Measurements from ENCODE around the gene CDC14A. TPM values are rescaled to one million over a fixed set of nuclear protein-coding genes. Genes with fewer than 3 reads are reported as not detected.

CDC14A gene
- total and polyA plus RNA-seq, 11 donors, result 1.7 to 8.8 (median 3.5) TPM

DNA sequence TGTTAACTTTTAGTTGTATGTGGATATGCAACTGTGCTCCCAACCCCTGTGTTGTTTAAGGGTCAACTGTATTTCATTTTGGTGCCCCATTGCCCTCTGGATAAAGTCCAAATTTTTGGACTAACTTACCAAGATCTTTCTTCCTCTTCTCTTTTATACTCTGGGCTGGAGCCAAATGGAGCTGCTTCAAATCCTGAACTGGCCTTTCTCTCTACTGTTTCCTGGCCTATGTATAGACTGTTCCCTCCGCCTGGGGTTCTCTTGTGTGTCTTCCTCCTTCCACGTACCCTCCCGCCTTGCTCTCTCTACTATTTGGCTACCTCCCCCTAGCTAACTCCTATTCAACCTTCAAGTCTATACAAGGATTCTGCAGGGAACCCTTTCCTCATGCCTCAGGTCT is 8.4 kb upstream of the CDC14A start:
- H3K36me3 ChIP-seq, result no peaks in the 10 kb centered on the region
- ATAC-seq, result no peak
- WGBS, 4 donors, result 48 to 61% (median 58%) methylated on average over 3 of the region's 3 CpGs

DNA sequence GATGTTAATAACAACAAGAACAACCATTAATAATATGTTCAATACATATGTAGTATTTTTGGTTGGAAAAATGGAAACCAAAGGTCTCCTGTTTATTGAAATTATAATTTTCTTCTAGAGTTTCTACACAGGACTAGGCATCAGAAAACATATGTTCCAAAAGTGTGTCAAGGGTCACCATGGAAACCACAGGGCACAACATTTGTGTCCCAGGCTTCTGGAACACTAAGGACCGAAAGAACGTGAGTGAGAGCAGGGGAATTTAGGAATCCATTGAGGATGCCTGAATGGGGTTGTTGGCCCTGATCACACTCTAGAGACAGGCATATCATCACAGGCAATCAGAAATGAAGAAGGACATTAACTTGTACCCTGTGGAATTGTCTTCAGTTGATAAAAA is 7.5 kb upstream of the CDC14A start:
- H3K9me3 ChIP-seq, result no peaks in the 10 kb centered on the region
- no peak for TF ChIP-seq POLR2A (IDR thresholded peaks at IDR 0.05)
- TF ChIP-seq, protein P1, sequence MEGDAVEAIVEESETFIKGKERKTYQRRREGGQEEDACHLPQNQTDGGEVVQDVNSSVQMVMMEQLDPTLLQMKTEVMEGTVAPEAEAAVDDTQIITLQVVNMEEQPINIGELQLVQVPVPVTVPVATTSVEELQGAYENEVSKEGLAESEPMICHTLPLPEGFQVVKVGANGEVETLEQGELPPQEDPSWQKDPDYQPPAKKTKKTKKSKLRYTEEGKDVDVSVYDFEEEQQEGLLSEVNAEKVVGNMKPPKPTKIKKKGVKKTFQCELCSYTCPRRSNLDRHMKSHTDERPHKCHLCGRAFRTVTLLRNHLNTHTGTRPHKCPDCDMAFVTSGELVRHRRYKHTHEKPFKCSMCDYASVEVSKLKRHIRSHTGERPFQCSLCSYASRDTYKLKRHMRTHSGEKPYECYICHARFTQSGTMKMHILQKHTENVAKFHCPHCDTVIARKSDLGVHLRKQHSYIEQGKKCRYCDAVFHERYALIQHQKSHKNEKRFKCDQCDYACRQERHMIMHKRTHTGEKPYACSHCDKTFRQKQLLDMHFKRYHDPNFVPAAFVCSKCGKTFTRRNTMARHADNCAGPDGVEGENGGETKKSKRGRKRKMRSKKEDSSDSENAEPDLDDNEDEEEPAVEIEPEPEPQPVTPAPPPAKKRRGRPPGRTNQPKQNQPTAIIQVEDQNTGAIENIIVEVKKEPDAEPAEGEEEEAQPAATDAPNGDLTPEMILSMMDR (IDR thresholded peaks at IDR 0.05), result no peak
- ATAC-seq (no peak), DNase-seq (no peak)
- no peak overlapping the region for H3K4me3 ChIP-seq
- WGBS, 4 donors, result 74 to 86% (median 83%) methylated on average over 2 of the region's 2 CpGs
- H3K27ac ChIP-seq, result no peak overlapping the region
- H3K4me1 ChIP-seq, result peaks cover 0 to 9% (median 0%) of the 10 kb centered on the region in 12 donors
- no peaks in the 10 kb centered on the region for H3K36me3 ChIP-seq
- H3K27me3 ChIP-seq, result no peaks in the 10 kb centered on the region
- intact Hi-C loops (cut with DNase I), result loop anchor here in 1 of 10 donors (10.0 kb wide), 1 partner anchor 210 kb away; the partner anchor contains the start of genes SASS6 and TRMT13

More for the DNA sequence above, 8.4 kb upstream of the CDC14A start:
- Histone ChIP-seq H3K4me3 (no peak overlapping the region), H3K9me3 (no peaks in the 10 kb centered on the region), H3K27me3 (no peaks in the 10 kb centered on the region), H3K4me1 (peaks cover 0 to 9% (median 0%) of the 10 kb centered on the region in 12 donors), H3K27ac (no peak overlapping the region)
- no peak for TF ChIP-seq POLR2A (IDR thresholded peaks at IDR 0.05)
- TF ChIP-seq, protein P1 (IDR thresholded peaks at IDR 0.05), result no peak
- intact Hi-C loops (cut with DNase I), result loop anchor here in 1 of 10 donors (10.0 kb wide), 1 partner anchor 209 kb away; the partner anchor contains the start of genes SASS6 and TRMT13
- DNase-seq, result no peak

DNA sequence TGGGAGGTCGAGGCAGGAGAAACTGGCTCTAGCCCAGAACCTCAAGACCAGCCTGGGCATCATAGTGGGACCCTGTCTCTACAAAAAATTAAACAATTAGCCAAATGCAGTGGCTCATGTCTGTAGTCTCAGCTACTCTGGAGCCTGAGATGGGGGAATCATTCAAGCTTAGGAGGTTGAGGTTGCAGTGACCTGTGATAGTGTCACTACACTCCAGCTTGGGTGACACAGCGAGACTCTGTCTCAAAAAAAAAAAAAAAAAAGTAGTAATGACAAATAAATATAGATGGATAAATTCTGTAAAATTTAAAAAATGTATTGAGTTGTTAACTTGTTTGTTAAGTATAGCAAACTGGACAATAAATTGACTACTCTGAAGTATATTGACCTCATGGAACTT is 5.9 kb upstream of the CDC14A start:
- ATAC-seq (no peak), DNase-seq (no peak)
- Histone ChIP-seq H3K4me3 (no peak overlapping the region), H3K36me3 (no peaks in the 10 kb centered on the region), H3K27ac (no peak overlapping the region), H3K4me1 (peaks cover 0 to 16% (median 3%) of the 10 kb centered on the region in 12 donors), H3K27me3 (no peaks in the 10 kb centered on the region), H3K9me3 (no peaks in the 10 kb centered on the region)
- TF ChIP-seq POLR2A (IDR thresholded peaks at IDR 0.05), result no peak
- TF ChIP-seq, protein P1 (IDR thresholded peaks at IDR 0.05), result no peak
- WGBS, 4 donors, result 87 to 96% (median 92%) methylated on average over 2 of the region's 2 CpGs
- intact Hi-C loops (cut with DNase I), result loop anchor here in 1 of 10 donors (10.0 kb wide), 1 partner anchor 212 kb away; the partner anchor contains the start of genes SASS6 and TRMT13

DNA sequence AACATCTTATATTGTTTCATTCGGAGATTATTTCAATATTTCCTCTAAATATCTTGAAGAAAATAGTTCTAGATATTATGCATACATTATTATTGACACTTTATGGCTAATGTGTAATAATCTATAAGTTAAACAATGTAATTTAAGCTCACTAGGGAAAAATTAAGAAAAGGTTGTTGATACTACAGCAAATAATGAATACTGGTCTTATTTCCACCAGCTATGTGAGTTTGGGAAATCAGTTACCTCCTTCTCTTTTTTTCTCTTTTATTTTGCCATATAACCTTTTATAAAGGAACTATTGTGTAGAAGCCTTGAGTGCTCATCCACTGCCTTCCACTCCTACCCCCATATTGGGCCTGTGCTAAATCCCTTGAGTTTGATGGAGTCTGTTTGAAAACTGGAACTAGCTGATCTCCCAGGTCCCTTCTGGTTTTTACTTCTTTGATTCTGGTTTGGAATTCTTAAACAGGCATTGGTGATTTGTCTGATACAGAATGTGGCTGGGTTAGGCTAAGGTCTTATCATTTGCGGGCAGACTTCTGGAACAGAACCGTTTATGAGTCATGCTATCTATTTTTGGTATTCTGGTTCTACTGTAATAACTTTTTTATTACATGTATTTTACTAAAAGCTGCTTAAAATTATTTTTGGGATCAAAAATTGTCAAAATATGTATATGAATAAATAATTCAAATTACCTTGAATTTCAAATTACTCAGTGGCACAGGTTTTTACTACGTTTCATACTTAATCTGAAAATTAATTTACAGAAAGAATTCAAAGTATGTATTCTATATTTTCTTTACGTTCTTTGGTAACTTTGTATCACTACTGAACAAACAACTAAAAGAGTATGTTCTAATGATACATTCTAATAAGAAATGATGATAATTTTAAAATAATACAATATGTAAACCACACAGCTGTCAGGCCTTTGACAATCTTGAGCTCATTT is 5.0 kb upstream of the CDC14A start:
- TF ChIP-seq, protein P1 (IDR thresholded peaks at IDR 0.05), result no peak
- no peak for TF ChIP-seq POLR2A (IDR thresholded peaks at IDR 0.05)
- Histone ChIP-seq H3K4me1 (peaks cover 0 to 16% (median 3%) of the 10 kb centered on the region in 12 donors), H3K27ac (no peak overlapping the region), H3K36me3 (no peaks in the 10 kb centered on the region), H3K9me3 (no peaks in the 10 kb centered on the region), H3K27me3 (no peaks in the 10 kb centered on the region), H3K4me3 (no peak overlapping the region)
- no peak for ATAC-seq
- 64 to 70% (median 68%) methylated on average over 5 of the region's 5 CpGs for WGBS, 4 donors
- DNase-seq, result no peak
- intact Hi-C loops (cut with DNase I), result loop anchor here in 1 of 10 donors (10.0 kb wide), 1 partner anchor 212 kb away; the partner anchor contains the start of genes SASS6 and TRMT13

All from heart left ventricle (tissue), 16 donors.